Measurements from ENCODE around the gene HGFAC. TPM values are rescaled to one million over a fixed set of nuclear protein-coding genes. Genes with fewer than 3 reads are reported as not detected.
A peak's percentile ranks its signal among the peaks of the same experiment; 100 is the strongest.
"Not testable (repeated sequence)": the region's sequence is repeated elsewhere in the genome, so short reads cannot be mapped to it uniquely, and the experiment has no call there.

The HGFAC gene
- total RNA-seq, 1 donor from 2014 or later, result 3.1 TPM

DNA sequence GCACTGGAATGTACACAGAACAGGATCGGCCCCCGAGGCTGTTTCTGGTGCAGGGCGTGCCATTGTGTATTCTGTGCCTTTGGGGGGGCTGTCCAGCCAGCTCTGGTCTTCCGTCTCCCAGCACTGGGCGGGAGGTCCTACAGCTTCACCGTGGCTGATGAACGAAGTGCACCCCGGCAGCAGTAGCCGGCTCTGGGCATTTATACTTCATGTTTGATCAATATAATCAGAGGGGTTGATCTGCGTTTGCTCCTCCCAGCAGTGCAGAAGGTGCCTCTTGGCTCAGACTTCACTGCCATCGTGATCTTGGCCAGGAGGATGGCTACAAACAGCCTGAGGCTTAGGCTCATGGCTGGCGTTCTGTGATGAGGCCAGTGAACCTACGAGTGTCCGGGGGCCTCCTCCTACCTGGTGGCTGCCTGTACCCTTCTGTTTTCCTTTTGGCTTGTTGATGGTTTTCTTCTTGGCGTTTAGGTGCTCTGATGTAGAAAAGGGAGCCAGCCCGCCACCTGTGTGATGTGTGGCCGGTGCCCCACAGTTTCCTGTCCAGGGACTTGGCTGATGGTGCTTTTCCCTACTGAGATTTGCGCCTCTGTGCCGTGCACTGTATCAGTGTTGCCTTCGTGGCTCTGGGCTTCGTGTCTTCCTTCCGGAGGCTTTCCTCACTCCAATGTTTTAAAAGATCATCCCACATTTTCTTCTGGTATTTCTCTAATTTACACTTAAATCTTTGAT, 31.2 kb upstream of the HGFAC start:
- no peak for DNase-seq (ENCODE audit: low spot score)

DNA sequence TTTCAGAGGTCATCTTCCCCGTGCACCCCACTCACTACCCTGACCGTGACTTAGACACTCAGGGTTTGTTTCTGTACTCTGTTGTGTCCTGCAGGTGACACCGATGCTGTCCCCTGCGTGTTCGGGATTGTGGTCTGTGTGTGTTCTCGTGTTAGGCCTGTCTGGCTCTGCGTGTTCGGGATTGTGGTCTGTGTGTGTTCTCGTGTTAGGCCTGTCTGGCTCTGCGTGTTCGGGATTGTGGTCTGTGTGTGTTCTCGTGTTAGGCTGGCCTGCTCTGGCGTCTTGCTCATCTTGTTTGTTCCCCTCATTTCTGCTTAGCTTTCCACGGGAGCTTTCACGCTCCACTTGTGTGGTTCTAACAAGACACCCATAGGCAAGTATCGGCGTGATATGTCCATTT, 30.6 kb upstream of the HGFAC start:
- DNase-seq (ENCODE audit: low spot score), result not testable (repeated sequence)

DNA sequence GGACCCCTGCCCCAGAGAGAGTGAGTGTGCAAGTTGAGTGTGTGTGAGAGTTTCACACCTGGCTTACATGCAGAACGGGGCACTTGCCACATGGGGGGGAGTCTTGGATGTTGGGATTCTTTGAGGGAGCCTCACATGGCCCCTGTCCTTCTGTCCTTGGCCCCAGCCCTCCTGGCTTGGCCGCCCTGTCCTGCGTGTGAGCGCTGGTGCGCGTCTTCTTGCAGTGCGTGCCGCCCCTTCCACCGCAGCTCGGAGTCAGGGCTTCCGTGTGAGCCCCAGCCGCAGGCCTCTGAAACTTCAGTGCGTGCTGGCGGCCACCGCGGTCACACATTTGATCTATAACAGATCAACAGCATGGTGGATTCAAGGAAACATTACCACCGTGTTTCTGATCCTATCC, 30.1 kb upstream of the HGFAC start:
- no peak for DNase-seq (ENCODE audit: low spot score)

DNA sequence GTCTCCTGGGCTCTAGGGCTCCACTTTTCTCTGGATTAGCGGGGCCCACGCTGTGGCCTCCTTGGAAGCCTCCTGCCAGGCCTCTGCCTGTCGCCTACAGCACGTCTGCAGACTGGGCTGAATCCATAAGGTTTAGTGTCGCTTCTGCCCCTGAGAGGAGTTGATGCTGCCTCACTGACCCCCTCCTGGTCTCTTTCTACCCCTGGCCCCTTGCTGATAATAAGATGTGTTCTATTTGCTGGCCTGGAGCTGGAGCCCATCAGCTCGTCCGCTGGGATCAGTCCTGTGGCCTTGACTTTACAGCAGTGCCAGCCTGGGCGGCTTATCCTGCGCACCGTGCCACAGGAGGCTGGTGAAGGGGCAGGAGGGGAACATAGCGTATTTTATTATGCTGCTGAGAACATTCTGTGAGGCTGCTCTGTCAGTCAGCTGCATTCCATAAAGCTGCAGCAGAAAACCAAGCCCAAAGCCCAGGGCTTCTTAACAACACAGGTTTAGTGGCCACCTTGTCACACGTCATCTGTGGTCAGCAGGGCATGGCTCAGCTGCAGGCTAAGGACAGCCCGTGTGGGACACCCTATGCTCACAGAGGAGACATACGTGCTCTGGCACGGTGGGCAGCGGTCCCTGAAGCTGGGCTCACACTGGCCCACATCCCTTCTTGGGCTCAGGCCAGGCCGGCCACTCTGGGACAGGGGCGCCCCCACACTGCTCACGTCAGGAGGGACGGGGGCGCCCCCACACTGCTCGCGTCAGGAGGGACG, 29.3 kb upstream of the HGFAC start:
- no peak for DNase-seq (ENCODE audit: low spot score)

DNA sequence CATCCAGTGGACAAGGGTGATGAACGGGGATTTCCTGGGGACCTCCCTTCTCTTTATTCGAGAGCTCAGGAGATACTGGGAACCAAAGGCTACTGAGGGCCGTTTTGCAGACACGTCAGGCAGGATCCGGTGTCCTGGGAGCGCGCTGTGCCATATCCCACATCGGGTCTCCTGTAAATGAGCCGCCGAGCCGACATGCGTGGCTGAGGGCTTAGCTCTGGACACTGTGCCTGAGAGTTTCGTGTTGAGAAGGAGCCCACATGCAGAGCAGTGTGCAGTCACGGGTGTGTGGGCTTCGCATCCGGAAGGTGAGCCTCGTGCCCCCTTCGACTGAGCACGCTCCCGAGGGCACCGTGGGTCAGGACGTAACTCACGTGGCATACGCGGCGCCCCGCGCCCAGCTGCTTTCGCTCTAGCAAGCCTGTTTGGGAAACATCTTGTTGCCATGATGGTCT, 28.5 kb upstream of the HGFAC start:
- no peak for DNase-seq (ENCODE audit: low spot score)

DNA sequence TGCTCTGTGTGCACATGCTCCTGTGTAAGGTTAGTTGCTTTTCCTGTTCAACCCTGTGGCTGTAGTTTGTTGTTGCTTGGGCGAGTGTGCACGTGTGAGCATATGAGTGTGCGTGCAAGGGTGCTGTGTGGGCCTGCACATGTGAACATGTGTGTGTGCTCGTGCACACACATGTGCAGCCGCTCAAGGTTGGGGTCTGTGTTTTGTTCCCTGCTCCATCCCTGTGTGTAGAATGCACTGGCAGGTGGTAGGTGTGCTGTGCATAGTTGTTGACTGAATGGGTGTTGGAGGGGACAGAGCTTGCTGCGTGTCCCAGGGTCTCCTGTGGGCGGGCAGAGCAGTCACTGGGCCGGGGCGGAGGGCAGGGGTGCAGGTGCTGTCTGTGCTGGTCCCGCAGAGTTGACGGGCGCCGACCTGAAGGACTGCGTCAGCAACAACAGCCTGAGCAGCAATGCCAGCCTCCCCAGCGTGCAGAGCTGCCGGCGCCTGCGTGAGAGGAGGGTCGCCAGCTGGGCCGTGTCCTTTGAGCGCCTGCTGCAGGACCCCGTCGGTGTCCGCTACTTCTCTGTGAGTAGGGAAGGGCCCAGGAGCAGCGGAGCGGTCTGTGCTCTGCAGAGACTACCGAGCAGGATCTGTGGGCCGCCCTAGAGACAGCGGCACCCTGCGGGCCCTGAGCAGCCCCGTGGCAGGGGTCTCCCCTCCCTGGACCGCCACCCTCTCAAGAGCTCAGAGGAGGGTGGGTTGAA, 27.9 kb upstream of the HGFAC start:
- DNase-seq (ENCODE audit: low spot score), result no peak

DNA sequence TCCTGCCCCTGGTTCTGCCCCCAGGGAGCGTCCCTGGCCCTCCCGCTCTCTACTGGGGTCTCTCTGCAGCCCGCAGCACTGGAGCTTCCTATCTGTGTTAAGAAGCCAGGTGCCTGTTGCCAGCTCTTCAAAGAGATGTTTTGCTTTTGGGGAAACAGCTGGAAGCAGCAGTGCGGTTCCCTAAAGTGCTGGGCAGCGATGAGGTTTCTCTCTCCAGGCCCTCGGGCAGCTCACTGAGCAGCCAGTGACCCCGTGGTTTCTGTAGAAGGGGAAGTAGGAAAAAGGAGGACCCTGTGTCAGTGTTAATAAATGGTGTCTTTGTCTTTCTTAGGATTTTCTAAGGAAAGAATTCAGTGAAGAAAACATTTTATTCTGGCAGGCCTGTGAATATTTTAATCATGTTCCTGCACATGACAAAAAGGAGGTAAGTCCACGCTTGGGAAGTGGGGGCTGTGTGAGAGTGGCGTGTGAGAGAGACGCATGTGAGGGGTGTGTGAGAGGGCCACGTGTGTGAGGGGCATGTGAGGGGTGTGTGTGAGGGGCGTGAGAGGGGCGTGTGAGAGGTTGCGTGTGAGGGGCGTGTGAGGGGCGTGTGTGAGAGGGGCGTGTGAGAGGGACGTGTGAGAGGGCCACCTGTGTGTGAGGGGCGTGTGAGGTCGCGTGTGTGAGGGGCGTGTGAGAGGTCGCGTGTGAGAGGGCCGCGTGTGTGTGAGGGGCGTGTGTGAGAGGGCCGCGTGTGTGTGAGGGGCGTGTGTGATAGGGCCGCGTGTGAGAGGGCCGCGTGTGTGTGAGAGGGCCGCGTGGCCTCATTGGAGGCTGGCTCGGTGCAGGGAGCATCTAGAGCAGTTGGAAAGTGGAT, 27.1 kb upstream of the HGFAC start:
- peak; percentile 31 for DNase-seq (ENCODE audit: low spot score)

DNA sequence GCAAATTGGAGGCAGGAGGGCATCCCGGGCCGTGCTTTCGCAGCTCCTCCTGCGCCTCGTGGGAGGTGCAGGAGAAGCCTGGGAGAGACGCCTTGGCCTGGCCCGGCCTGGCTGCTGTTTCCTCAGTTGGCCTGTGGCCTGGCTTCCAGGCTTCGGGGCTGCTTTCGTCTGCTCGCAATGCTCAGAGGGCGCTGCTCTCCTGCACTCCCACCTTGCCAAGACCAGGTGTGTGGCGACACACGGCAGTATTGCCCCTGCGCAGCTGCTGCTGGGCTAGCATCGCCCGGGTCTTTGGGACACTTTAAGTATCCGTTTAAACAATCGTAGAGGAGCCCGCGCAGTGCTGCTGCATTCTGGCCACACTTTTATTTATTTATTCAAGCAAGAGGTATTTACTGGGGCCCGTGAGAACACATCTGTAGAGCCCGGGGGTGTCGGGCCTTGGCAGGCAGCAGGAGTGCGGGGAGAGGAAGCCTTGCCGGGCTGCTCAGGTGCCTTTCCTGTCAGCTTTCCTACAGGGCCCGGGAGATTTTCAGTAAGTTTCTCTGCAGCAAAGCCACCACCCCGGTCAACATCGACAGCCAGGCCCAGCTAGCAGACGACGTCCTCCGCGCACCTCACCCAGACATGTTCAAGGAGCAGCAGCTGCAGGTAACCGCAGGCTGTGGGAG, 26.2 kb upstream of the HGFAC start:
- no peak for DNase-seq (ENCODE audit: low spot score)

DNA sequence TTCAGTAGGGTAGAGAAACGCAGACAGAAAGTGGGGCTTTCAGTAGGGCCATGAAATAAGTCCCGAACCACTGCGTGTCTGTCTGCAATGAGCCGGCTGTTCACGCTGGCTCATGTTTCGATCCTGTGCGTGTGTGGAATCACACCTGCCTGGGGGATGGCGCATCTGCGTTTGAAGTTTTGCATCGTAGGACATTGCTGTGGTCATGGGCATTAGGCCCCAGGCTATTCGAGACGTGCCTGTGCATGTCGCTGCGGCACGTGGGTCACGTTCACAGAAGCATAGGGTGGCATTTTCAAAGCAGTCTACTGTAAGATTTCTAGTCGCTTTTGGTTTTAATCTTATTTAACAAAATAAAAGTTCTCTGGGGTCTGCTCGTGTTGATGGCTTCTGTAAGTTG, 25.5 kb upstream of the HGFAC start:
- DNase-seq (ENCODE audit: low spot score), result peak; percentile 16

DNA sequence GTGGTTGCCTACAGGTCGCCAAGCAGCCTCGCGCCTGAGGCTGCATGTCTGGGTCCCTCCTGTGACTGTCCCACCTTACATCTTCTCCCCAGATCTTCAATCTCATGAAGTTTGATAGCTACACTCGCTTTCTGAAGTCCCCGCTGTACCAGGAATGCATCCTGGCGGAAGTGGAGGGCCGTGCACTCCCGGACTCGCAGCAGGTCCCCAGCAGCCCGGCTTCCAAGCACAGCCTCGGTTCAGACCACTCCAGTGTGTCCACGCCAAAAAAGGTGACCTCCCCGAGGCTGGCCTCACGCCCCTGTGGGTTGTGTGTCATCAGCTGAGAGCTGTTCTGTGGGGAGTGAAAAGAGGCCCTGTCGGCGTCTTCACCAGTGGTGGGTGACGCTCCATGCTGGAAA, 24.9 kb upstream of the HGFAC start:
- no peak for DNase-seq (ENCODE audit: low spot score)

DNA sequence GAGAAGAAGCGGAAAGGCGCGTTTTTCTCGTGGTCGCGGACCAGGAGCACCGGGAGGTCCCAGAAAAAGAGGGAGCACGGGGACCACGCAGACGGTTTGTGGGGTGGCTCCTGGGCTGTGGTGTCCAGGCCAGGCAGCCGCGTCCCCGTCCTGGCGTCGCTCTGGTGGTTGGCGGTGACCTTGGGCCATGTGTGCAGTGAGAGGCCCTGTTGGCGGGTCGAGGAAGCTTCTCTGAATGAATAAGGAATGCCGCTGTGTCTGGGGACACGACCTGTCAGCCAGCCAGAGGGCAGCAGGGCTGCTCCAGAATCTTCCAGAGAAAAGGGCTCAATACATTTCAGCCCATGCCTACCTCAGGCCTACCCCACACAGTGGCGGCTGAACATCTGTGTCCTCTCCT, 24.3 kb upstream of the HGFAC start:
- DNase-seq (ENCODE audit: low spot score), result no peak

DNA sequence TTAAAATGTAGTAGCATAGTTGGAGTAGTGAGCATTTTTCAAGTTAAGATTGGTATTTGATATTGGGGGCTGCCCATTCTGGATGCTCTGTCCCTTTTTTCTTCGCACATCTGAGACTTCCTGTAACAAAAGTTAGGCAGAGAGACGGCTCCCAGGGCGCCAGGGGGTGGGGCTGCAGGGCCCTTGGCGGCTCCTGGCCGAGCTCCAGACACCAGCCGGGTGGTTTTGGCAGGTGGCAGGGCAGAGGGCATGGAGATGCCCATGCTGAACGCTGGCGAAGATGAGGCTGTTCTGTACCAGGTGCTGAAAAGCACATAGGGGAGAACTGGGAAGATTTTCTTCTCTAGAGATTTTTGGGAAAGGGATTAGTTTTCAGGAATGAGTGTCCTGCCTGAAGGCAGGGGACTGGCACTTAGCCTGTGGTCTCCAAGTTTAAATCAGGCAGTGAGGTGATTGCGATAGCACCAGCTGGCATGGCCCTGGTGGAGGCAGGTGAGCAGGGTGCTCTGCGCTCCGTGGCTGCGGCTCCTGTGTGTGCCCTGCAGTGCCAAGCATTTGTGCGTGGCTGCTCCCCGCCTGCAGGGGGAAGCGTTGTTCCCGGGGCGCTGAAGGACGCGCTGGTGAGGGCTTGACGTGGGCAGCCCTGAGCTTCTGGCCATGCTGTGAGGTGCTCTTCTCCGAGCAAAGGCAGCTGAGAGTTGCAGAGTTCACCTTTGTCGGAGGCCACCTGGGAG, 23.6 kb upstream of the HGFAC start:
- DNase-seq (ENCODE audit: low spot score), result no peak

DNA sequence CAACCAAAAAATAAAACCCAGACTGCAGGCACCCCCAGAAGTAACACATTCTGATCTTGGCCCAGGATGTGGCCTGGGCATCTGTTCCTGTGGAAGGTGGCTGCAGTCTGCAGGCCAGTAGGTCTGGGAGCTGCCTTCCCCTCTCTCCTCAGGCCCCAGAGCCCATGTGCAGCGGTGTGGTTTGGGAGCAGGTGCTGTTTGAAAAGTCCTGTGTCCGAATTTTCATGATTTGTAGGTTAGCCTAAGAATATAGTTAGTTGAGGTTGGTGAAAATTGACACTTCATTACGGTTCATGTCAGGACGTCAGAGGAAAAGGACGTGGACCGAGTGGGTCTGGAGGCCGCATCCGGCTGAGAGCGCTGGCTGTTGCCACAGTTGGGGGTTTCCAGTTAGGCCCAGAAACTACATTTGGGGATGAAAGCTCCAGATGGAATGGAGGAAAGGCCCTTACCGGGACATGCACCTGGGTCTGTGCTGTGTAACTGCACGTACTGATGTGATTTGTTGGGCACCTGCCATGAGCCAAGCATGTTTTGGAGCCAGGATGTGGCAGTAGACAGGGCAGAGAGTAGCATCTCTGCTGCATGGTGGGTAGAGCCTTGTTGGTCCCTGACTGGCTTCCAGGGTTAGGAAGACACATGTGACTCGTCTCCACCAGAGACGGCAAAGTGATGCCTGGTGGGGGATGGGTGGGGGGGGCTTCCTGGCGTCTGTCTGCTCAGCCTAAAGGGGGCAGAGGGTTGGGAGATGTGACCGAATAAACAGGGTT, 21.7 kb upstream of the HGFAC start:
- DNase-seq (ENCODE audit: low spot score), result no peak

DNA sequence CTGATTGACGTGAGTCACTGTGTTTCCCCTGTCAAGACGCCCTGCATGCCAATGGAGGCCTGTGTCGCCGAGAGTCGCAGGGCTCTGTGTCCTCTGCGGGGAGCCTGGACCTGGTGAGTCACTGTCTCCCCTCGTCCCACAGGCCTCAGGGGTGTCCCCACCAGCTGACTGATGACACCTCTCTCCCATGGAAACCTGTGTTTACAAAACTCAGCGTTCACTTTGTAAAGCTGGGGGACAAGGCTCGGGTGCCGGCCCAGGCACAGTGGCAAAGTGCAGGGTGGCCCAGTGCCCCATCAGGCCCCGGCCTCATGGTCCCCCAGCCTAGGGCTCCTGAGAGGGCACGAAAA, 21.2 kb upstream of the HGFAC start:
- no peak for DNase-seq (ENCODE audit: low spot score)

DNA sequence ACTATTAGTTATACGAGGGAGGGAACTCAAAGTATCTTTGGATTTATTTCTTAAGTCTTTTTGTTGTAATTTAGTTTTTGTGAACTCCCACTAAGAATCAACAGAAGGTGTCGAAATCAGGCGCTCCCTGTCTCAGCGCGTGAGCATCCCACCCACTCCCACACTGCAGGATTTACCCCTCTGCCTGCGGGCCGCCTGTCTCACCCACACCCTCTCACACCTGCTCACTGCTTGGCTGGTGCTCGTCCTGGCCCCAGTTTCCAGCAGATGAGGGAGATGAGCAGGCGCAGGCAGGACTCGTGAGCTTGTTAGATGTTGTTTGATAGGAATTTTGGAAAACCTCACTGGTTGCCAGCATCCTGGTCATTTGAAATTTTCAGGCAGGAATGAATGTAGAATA, 20.8 kb upstream of the HGFAC start:
- DNase-seq (ENCODE audit: low spot score), result no peak

DNA sequence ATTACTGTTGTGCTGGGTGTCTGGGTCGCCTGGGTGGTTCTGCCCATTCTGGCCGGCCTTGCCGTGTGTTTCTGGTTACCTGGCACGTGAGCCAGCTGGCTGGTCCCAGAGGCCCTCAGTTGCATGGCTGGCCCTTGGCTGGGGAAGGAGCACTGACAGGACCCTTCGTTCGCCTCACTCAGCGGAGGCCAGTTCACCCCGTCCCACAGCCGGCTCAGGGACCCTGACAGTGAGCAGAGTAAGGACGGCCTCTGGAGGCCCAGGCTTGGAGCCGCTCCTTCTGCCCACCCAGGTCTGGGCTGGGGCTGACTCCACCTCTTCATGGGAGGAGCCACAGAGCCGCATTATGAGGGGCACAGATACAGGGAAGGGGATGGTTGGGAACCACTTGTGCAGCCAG, 20.3 kb upstream of the HGFAC start:
- DNase-seq (ENCODE audit: low spot score), result no peak

DNA sequence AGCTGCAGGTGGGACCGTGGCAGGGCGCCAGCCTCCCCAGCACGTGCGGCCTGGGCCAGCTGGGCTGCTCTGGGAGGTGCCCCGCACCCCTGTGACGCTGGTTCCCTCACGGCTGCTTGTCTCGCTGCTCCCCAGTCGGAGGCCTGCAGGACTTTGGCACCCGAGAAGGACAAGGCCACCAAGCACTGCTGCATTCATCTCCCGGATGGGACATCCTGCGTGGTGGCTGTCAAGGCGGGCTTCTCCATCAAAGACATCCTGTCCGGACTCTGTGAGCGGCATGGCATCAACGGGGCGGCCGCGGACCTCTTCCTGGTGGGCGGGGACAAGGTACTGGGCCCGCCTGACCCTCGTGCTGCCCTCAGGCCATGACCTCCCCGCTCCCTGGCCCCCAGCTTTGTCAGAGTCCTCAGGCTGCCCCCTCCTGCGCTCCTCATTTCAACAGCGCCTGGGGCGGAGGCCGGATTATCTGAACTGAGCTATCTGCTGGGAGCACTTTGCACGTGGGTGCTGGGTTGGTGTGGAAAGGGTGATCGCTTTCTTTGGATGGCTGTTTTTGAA, 19.4 kb upstream of the HGFAC start:
- DNase-seq (ENCODE audit: low spot score), result no peak

DNA sequence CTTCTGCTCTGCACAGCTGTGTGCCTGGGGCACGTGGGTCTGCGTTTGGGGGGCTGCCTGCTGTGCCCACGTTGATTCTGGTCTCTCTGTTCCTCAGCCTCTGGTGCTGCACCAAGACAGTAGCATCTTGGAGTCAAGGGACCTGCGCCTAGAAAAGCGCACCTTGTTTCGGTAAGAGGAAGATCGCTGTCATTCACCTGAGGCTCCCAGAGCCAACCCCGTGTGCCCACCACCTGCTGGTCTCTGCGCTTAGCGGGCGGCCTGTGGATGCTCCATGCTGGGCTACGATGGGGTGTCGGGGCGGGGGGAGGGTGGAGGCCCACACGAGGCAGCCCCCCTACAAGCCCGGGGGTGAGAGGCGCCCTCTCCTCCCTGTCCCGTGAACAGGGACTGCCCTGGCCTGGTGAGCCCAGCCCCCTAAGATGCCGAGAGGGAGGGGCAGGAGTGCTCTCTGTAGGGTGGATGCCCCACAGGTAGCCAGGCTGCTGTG, 18.9 kb upstream of the HGFAC start:
- DNase-seq (ENCODE audit: low spot score), result no peak

DNA sequence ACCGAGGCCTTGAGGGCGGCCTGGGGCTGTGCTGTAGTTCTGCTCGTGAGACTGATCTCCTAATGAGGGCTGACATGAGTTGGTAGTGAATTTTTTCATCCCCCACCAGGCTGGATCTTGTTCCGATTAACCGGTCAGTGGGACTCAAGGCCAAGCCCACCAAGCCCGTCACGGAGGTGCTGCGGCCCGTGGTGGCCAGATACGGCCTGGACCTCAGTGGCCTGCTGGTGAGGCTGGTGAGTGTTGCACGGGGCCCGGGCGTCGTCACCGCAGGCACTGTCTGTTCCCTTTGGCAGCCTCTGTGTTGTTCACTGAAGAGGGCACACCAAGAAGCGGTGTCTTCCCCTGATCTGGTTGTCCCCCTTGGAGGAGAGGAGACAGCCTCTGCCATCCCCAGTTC, 18.4 kb upstream of the HGFAC start:
- DNase-seq (ENCODE audit: low spot score), result no peak

All from umbilical cord (tissue), 2 donors.